ENCODE measurements around the gene BBS2.

DNA sequence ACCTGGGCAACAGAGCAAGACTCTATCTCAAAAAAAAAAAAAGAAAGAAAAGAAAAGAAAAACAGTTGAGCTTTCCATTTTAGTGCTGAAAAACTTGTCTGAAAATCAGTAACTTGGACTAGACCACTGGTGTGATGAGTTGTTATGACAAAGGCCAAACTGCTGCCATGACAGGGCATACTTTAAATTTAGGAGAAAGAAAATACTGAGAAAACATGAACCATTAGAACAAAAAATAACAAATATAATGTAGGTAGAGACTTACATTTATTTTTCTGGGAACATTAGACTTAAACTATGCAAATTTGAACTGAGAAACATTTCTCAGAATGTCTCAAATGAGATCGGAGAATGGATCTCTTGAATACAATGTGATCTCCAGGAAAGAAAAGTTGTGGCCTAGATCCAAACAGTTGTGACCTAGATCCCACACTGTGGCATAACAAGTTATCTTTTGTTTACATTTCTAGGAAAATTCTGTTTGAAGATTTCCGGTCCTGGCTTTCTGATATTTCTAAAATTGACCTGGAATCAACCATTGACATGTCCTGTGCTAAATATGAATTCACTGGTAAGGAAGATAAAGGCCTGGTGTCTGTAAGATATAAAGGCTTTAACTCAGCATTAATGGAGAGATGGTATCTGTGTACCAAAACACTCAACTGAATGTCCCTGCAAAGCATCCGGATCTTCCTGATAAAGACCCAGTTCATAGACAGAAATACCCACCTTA is 57.6 kb downstream of the BBS2 start:
- TF ChIP-seq HNRNPUL1 (IDR thresholded peaks at IDR 0.05; ENCODE audit: low read depth, low read length) (no peak), RBM39 (IDR thresholded peaks at IDR 0.05; ENCODE audit: low read depth, low read length, poor library complexity, severe bottlenecking) (no peak), CHD2 (IDR thresholded peaks at IDR 0.05; ENCODE audit: low read depth, low read length) (no peak)

Data from HepG2 (cell line).